GM12874 (cell line): Measurements from ENCODE around the gene MEI1.

Source experiments
- TF ChIP-seq, protein P1 (sequence below): IDR thresholded peaks from 2 replicates; pipeline ENCODE4 v1.5.1; 2011; ENCODE audit warnings: low read depth, mild to moderate bottlenecking, control low read depth, low read length, moderate library complexity; ENCODE audit not compliant: insufficient read depth

MEI1 gene

DNA sequence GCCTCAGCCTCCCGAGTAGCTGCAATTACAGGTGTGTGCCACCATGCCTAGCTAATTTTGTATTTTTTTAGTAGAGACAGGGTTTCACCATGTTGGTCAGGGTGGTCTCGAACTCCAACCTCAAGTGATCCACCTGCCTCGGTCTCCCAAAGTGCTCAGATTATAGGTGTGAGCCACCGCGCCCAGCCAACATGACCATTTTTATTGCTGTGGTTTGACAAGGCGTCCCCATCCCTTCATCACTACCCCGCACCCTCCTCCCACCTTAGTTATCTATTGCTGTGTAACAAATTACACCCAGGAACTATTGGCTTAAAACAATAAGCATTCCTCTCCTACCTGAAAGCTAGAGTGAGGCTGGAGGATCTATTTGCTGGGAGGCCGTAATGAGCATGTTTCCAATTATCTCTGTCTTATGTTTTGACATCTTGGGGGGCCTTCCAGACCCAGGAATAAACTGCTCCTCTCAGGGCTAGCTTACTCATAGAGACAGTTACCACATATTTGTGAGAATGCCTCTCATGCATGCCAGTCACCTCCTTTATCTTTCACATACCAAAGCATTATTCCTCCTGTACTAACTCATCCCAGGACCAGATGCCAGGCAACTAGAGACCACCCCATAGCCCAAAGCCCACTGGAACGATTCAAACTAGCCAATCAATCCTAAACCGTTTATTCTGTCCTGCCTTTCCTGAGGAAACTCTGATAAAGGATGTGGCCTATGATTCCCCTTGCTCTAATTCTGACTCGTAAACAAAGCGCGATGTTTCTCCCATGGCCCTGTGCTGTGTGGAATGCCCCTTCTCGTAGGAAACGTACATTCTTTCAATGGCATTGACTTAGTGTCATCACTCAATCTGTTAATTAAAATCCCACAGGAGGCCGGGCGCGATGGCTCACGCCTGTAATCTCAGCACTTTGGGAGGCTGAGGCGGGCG lies 30.1 kb upstream of the MEI1 start:
- TF ChIP-seq, protein P1, sequence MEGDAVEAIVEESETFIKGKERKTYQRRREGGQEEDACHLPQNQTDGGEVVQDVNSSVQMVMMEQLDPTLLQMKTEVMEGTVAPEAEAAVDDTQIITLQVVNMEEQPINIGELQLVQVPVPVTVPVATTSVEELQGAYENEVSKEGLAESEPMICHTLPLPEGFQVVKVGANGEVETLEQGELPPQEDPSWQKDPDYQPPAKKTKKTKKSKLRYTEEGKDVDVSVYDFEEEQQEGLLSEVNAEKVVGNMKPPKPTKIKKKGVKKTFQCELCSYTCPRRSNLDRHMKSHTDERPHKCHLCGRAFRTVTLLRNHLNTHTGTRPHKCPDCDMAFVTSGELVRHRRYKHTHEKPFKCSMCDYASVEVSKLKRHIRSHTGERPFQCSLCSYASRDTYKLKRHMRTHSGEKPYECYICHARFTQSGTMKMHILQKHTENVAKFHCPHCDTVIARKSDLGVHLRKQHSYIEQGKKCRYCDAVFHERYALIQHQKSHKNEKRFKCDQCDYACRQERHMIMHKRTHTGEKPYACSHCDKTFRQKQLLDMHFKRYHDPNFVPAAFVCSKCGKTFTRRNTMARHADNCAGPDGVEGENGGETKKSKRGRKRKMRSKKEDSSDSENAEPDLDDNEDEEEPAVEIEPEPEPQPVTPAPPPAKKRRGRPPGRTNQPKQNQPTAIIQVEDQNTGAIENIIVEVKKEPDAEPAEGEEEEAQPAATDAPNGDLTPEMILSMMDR, result no peak

DNA sequence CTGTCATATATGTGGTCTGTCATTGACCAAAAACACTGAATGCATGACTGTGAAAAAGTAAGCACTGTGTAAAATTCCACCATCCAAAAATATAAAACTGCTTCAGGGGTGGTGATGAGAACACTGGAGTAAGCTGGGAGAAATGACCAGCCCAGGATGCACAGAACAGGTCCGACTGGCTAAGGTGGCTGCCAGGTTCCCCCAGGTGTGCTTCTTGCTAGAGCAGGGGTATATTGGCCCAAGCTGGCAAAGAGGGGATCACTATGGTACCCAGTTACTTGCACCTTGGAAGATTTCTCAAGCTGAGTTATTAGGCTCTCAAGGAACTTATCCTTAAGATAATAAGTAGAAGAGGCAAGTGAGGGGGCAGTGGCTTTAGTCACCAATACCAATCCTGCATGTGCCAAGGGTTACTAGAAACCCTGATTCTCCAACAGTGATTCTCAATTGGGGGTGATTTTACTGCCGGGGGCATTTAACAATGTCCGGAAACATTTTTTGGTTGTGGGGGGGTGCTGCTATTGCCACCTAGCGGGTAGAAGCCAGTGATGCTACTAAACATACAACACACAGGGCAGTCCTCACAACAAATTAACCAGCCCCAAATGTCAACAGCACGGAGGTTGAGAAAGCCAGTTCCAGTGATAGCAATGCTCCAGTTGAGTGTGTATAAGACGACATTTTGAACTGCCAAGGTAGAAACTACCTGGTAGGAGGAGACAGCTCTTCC lies 26.4 kb upstream of the MEI1 start:
- TF ChIP-seq, protein P1, result no peak

DNA sequence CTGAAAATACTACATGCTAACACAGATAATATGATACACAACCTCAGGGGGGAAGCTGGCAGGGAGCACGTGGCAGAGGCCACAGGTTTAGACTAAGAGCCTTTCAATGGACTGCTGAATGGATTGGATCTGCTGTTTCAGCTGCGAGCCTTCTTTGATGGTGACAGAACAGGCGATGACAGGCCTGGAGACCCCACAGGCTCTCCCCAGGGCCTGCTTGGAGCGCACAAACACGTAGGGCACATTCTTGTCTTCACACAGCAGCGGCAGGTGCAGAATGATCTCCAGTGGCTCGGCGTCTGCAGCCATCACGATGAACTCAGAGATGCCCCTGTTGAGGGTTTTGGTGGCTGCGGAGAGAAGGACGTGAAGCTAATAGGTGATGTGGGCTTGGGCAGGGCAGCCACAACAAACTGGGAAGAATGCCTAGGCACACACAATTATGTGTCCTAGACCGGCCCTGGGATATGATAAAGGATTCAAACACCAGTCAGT lies 24.4 kb upstream of the MEI1 start:
- TF ChIP-seq, protein P1, result no peak

DNA sequence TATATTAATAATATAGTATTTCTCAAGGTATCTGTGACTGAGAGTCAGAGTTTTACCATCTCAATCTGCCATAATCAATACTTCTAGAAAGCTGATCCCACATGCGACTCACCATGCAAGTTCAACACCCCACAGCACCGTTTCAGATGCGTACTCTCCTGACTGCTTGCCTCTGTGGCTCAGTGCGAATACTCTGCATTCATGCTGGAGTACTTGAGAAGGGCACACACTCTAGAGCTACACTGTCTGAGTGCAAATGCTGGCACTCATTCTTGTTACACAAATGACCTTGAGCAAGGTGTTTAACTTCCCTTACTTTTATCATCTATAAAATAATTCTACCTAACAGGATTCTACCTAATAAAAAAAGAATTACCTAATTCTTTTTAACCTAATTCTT lies 23.2 kb upstream of the MEI1 start:
- TF ChIP-seq, protein P1, result no peak

DNA sequence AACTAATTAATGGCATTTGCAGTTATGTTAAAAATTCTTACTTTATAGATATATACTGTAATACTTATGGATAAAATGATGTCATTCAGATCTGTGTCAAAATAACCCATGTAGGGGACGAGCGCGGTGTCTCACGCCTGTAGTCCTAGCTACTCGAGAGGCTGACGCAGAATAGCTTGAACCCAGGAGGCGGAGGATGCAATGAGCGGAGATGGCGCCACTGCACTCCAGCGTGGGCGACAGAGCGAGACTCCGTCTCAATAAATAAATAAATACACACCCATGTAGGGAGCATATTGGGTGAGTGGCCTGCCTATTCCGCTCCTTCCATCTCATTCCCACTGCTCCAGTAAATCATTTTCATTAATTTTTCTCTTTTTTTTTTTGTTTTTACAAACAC lies 17.7 kb upstream of the MEI1 start:
- TF ChIP-seq, protein P1, result no peak

DNA sequence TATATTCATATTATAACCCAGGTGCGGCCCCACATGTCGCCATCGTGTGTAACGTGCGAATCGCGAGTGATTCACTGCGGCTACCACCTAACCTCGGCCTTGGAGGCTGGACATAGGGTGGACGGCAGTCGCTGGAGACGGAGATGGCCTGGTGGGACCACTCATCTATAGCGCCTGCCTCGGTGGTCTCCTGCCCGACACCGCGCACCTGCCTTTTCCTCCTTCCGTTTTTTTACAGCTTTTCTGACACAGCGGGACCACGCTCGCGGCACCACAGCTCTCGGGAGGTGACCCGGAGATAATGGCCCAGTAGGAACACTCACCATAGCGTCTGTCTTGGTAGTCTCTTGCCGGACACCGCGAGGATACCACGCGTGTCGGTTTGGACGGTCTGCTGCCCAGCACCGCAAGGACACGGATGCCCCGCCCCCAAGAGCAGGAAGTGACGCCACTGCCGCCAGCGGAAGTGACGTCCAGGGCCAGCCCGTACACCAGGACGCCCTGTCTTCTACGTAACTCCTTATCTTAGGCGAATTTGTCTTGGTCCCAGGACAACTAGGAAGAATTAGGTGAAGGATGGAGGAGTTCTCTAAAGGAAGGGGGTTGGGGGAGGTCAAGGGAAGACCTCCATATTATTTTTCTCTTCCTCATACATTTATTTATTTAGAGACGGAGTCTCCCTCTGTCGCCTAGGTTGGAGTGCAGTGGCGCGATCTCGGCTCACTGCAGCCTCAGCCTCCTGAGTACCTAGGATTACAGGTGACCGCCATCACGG lies 17.1 kb upstream of the MEI1 start:
- TF ChIP-seq, protein P1, result no peak
